GM19025 (cell line): ENCODE measurements around the gene PTPRJ.
"Not testable (repeated sequence)": the region's sequence is repeated elsewhere in the genome, so short reads cannot be mapped to it uniquely, and the experiment has no call there.

Experiments used
- ATAC-seq: cut with Tn5 transposase; IDR thresholded peaks from one replicate; pipeline ENCODE4 v1.9.1; 2021; ENCODE audit warnings: mild to moderate bottlenecking, low read depth, moderate library complexity; ENCODE audit not compliant: unreplicated experiment

PTPRJ gene

GRCh38 chr11:48134221-48134922 lies 154.0 kb downstream of the PTPRJ start:
- no peak for ATAC-seq

- no peak for ATAC-seq
Observed at GRCh38 chr11:48138222-48138621, 157.9 kb downstream of the PTPRJ start.

- not testable (repeated sequence) for ATAC-seq
Observed at GRCh38 chr11:48139896-48140295, 159.5 kb downstream of the PTPRJ start.

GRCh38 chr11:48141475-48142122 lies 161.2 kb downstream of the PTPRJ start:
- no peak for ATAC-seq

- ATAC-seq: no peak
Observed at GRCh38 chr11:48142889-48143288, 162.5 kb downstream of the PTPRJ start.

GRCh38 chr11:48148749-48149148 lies 168.4 kb downstream of the PTPRJ start:
- ATAC-seq: no peak

GRCh38 chr11:48150213-48150612 lies 169.9 kb downstream of the PTPRJ start:
- no peak for ATAC-seq

- ATAC-seq: no peak
Observed at GRCh38 chr11:48154151-48154550, 173.8 kb downstream of the PTPRJ start.

- ATAC-seq: no peak
Observed at GRCh38 chr11:48161951-48162884, 181.9 kb downstream of the PTPRJ start.

- no peak for ATAC-seq
Observed at GRCh38 chr11:48162885-48163268, 182.5 kb downstream of the PTPRJ start.

- no peak for ATAC-seq
Observed at GRCh38 chr11:48163360-48164100, 183.2 kb downstream of the PTPRJ start.

GRCh38 chr11:48164836-48165235 lies 184.5 kb downstream of the PTPRJ start:
- ATAC-seq: no peak

GRCh38 chr11:48165426-48165825 lies 185.1 kb downstream of the PTPRJ start:
- ATAC-seq: no peak

GRCh38 chr11:48167380-48167779 lies 187.0 kb downstream of the PTPRJ start:
- no peak for ATAC-seq

GRCh38 chr11:48168815-48169214 lies 188.5 kb downstream of the PTPRJ start:
- no peak for ATAC-seq

- no peak for ATAC-seq
Observed at GRCh38 chr11:48169259-48169658, 188.9 kb downstream of the PTPRJ start.

- ATAC-seq: no peak
Observed at GRCh38 chr11:48169717-48170116, 189.4 kb downstream of the PTPRJ start.

GRCh38 chr11:48170241-48171233 lies 190.2 kb downstream of the PTPRJ start:
- ATAC-seq: no peak
